ENCODE data around the gene MYO1E.
"Not testable (repeated sequence)": the region's sequence is repeated elsewhere in the genome, so short reads cannot be mapped to it uniquely, and the experiment has no call there.

Gene MYO1E

DNA sequence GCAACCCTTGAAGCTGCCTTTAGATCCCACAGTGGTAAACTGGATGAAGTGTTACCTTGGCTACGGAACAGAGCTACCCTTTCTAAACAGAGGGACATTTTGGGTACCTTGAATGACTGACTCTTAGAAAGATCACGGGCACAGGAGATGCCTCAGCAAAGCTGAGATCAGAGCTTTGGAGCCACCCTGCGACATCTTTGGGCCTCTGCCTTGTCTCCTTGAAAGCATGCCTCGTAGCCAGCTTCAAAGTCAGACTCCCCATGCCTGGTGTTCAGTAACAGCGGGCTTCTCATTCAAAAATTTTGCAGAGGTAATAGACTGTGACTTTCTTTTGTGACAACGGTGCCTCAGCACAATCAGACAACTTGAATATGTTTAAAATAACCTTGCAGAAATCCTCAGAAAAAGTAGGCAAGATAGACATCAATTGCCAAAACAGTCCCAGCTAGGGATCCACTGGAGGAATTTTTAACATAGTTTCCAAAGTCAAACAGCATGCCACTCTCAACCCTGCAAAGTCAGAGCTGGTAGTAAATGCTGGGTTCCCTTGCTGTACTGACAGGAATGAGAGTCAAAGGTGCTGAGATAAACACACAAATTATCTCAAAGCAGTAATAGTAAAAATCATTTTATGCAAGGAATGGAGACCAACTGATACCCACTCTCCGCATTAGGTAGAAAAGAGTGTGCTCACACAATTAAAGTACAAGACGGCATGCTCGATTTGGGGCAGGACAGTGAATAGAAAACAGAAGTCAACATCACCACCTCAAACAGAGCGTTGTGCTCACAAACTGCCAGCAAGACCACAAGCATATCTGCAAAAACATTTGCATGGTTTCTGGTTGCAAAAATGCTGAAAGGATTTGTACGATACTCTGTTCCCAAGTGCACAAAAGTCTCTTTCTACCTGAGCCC is 82.1 kb downstream of the MYO1E start:
- no peak for DNase-seq

DNA sequence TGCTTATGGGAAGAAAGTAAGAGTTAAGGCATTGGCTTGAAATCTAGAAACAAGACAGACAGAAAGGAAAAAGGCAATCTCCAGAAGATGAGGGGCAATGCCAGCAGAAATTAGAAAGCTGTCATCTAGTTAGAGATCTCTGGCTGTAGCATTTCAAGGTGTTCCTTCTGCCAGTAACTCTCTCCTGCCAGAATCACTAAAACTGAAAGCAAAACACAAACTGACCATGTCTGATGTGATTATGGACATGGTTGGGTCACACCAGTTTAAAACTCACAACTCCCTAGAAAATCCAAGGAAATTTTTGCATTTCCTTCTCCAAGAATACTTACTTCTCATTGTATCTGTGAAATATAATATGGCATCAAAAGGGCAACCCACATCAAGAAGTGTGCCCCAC is 83.1 kb downstream of the MYO1E start:
- DNase-seq: no peak

GRCh38 chr15:59283717-59284391 is 88.8 kb downstream of the MYO1E start:
- DNase-seq: no peak

DNA sequence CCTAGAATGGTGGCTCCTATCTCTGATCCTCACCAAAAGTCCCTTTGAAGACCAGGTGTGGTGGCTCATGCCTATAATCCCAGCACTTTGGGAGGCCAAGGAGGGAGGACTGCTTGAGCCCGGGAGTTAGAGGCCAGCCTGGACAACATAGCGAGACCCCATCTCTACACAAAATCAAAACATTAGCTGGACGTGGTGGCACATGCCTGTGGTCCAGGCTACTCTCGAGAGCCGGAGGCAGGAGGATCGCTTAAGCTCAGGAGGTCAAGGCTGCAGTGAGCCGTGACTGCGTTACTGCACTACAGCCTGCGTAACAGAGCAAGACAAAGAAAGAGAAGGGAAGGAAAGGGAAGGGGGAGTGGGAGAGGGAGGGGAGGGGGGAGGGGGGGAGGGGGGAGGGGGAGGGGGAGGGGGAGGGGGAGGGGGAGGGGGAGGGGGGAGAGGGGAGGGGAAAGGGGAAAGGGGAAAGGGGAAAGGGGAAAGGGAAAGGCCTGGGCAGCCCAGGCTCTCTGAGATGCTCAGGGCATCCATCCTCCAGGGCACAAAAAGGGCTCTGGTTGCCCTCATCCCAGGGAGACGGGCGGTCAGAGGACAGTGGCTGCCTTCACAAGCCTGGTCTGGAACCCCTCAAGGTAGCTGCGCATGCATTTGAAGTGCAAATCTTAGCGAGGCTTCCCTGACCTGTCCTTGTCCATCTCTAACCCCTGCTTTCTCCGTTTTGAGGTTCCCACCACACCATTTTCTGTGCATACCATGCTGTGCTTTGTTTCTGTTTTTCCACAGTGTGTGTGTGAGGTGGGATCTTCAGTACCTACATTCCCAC is 89.9 kb downstream of the MYO1E start:
- DNase-seq: no peak

GRCh38 chr15:59281699-59282098 is 91.0 kb downstream of the MYO1E start:
- DNase-seq: no peak

DNA sequence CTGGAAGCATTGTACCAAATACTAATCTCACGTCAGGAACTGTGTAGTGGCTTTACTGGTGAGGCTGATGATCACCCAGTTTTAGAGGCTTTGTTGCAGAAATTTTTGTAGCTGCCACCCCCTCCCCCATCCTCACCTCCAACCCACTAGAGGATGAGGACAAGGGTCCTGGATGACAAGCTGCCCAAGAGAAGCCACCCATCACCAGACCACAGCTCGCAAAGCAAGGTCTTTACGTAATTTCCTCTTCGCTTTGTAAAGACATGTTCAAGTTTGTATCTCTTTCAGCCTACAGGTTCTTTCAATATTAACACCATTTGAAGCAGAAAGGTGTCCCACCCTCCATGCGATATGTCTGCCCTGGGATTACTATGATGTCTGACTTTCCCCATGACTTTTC is 91.8 kb downstream of the MYO1E start:
- DNase-seq: no peak

DNA sequence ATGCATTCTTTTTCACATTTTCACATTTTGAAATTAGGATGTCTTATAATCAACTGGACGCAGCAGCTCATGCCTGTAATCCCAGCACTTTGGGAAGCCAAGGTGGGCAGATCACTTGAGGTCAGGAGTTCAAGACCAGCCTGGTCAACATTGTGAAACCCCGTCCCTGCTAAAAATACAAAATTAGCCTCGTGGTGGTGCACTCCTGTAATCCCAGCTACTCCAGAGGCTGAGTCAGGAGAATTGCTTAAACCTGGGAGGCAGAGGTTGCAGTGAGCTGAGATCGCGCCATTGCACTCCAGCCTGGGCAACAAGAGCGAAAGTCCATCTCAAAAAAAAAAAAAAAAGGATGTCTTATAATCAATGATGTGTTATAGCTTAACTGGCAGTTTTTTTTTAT is 92.4 kb downstream of the MYO1E start:
- not testable (repeated sequence) for DNase-seq

- no peak for DNase-seq
These were observed 93.6 kb downstream of the MYO1E start for GRCh38 chr15:59279023-59279422.

- no peak for DNase-seq
These were observed 94.6 kb downstream of the MYO1E start for GRCh38 chr15:59278120-59278519.

DNA sequence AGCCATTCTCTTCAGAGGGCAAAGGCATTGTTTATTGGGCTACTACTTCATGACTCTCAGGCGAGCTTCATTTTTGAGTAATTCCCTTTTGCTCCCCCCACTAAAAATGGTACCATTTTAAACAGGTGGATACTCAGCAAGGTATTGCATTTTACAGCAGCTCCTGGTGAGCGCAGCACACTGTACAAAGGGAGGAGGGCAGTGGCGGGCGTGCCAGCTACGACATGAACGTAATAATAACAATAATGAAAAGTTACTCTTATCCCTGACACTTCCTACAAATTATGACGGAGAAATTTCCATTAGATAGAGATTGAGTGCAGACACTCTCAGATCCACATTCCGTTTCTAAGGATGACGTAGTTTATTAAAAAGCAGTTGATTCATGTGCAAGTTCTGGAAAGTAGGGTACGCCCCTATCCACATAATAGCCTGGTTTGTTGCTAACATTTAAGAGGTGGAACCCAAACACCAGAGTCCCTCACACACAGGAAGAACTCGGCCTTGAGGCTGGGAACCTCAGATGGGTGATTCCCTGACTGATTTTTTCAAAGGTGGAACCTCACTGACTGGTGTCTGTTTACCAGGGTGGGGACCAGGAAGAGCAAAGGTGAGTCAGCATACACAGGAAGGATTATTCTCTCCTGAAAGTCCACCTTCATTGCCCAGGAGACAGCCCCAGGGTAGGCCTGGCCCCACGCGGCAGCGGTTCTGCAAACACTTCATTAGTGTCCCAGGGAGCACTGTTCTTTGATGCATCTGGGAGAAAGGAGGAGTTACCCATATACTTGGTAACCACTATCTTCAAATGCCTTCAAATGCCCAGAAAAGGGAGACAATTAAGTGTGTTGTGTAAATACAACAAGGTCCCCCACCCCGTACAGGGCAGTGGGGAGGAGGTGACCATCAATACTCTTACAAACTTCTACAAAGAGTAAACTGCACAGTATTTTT is 96.2 kb downstream of the MYO1E start:
- peak in 1 of 3 experiments; percentile 18 for DNase-seq

DNA sequence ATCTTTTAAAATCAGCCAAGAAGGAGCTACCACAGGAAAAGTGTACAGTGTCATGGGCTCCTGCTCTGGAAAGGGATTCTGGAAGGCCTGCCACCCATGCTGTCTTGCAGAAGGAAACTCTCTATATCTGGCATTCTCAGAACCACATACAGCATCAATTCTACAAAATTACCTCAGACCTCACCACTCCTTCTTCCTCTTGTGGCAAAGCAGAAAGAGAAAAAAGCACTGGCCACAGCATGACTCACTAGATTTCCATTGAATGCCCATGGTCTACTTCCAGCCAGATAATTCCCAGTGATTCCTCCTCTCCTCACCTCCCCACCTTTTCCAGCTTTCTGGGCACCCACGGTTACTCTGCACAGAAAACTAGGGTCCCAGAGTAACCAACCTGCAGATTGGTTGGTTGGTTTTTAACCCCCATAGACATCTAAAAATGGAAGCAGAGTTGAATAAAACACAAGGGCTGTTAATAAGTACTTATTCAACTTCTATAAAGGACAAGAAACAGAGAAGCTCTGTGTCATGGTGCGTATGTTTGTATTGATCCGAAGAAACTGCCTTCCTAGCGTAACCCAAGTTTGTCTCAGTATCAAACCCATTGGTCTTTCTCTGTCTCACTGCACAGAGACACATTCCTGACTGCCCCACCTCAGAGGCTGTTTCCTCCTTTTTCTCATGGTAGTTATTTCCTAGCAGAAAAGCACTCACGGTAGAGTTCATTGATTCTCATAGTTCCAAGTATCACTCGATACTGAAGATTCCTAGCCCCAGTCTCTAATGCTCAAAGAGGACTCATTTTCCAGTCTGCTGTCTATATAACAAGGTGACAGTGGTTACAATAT is 98.3 kb downstream of the MYO1E start:
- no peak for DNase-seq

- no peak for DNase-seq
These were observed 99.4 kb downstream of the MYO1E start for GRCh38 chr15:59273234-59273633.

- no peak for DNase-seq
These were observed 101.0 kb downstream of the MYO1E start for GRCh38 chr15:59271595-59272201.

DNA sequence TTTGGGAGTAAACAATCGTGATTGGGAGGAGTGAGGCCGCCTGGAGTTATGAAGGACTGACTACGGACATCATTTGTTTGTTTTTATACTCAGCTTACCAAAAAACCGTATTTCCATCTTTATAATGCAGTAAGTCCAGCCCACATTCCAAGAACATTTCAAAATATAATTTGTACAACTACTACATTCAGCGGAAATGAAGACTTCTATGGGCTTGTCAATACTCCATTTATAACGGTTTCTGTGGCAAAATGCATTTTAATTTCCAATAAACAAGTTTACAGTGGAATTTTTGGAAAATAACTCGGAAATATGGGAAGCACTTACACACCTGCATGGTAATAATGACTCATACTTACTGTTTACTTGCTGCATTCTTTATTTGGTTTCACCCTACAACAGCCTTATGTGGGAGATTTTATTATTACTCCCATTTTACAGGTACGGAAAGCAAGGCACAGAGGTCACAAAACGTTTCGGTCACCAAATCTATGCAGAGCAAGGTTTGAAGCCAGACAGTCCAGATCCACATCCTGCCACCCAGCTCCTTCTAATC is 103.7 kb downstream of the MYO1E start:
- no peak for DNase-seq

DNA sequence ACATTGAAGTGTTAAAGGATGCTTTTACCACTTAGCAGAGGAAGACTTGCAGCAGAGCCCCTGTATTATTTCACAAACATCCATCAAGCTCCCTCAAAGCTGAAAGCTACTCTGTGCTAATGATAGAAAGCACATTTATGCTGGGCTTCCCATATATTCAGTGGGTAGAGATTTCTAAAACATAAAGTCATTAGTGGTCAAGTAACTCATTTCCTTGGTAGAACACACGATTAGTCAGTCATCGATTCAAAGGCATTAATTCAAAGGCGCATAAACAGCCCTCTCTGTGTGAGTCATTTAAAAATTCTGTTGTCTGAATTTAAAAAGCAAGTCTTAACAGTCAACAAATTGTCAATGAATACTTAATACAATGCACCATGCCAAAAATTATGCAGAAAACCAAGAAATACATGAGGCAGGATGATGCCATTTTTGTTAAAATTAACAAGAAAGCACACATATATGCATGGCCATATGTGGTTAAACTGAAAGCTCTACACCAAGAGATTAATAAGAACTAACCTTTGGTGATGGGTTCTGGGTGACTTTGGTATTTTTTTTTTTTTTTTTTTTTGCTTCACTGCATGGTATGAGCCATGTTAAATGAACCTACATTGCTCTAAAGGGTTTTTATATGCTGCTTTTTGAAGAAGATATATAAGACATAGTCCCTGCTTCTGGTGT is 104.4 kb downstream of the MYO1E start:
- DNase-seq: no peak

DNA sequence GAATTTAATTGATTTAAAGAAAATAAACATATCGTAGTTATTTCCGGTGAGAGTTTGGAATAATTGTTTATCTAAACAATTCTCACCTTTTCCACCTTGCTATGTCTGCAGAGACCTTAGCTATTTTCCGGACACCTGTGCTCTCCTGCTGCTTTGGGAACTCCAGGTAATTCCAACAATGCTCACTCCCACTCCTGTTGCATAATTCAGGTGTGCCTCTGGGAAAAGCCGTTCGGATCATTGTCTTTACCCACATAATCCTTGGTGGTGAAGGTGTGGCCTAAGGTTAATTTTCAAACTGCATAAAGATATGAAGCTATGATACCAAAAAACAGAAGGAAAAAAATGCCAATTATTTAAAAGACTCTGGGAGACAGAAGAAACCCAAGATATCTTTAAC is 106.6 kb downstream of the MYO1E start:
- no peak for DNase-seq

DNA sequence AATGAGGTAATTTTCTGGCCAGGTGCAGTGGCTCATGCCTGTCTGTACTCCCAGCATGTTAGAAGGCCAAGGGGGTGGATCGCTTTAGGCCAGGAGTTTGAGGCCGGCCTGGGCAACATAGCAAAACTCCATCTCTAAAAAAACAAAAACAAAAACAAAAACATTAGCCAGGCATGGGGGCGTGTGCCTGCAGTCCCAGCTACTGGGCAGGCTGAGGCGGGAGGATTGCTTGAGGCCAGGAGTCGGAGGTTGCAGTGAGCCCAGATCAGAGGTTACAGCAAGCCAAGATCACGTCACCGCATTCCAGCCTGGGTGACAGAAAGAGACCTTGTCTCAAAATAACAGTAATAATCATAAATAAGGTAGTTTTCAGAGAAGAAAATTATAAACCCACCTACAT is 110.4 kb downstream of the MYO1E start:
- no peak for DNase-seq

DNA sequence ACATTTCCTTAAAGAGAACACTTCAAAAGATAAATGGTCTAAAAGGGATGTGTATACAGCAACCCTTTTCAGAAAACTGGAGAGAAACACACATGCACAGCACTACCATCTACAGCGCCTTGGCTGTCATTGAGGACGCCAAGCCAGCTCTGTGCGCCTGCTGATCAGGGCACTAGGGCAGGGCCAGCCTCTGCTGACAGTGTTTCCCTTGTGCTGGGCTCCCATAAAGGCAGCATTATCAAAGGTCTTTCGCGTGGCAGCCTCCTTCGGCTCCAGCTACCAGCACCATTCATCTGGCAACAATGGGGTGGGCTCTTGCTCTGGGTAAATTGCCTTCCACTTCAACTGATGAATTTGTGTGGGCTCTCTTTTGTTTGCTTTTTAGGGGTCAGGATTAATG is 112.6 kb downstream of the MYO1E start:
- DNase-seq: peak in 2 of 3 experiments; percentile 10 to 59

GRCh38 chr15:59259137-59259943 is 113.3 kb downstream of the MYO1E start:
- no peak for DNase-seq

Data from NCI-H1417 (cell line).